K562 (cell line): Measurements from ENCODE around the gene TGM3. TPM values are rescaled to one million over a fixed set of nuclear protein-coding genes. Genes with fewer than 3 reads are reported as not detected.

ENCODE experiments used
- ATF1 ChIP-seq, 2 experiments: fragments of 450-650 bp in 1 of 2; IDR thresholded peaks; 2 replicates each; pipeline ENCODE4 v1.6.1; 2016; ENCODE audit warnings: missing compliant biosample characterization in 1 of 2, missing genetic modification characterization in 1 of 2
- BACH1 ChIP-seq: fragments of 200-800 bp; sonication (Bioruptor generic); IDR thresholded peaks from 2 replicates; pipeline ENCODE4 v1.6.1; 2016; ENCODE audit warnings: missing genetic modification characterization, missing compliant biosample characterization
- KDM1A ChIP-seq, 2 experiments: fragments of 450-650 bp; IDR thresholded peaks; 2 replicates each; pipeline ENCODE4 v1.6.1; 2016; ENCODE audit warnings: mild to moderate bottlenecking in 2 of 2
- PATZ1 ChIP-seq: fragments of 250-450 bp; sonication (Bioruptor Pico); IDR thresholded peaks from 2 replicates; pipeline ENCODE4 v1.5.0; 2020; ENCODE audit warnings: mild to moderate bottlenecking, borderline replicate concordance
- RAD21 ChIP-seq, 2 experiments: fragments of 250-450 bp in 1 of 2; fragments of 450-650 bp in 1 of 2; sonication (Bioruptor Pico) in 1 of 2; formaldehyde crosslinking in 1 of 2; IDR thresholded peaks in 1 of 2; conservative IDR thresholded peaks in 1 of 2; 2 replicates each; pipeline versions ENCODE4 v1.4.0 to v1.8.0; 2020 to 2022; ENCODE audit warnings: mild to moderate bottlenecking in 2 of 2, moderate library complexity in 1 of 2
- SAFB2 ChIP-seq: fragments of 200-400 bp; formaldehyde crosslinking; IDR thresholded peaks from 2 replicates; pipeline ENCODE4 v1.6.1; 2018; ENCODE audit warnings: borderline replicate concordance, low read length, low read depth, moderate library complexity; ENCODE audit not compliant: severe bottlenecking
- ZNF184 ChIP-seq: sonication (generic); formaldehyde crosslinking; IDR thresholded peaks from 2 replicates; pipeline ENCODE4 v1.5.0; 2020; ENCODE audit warnings: missing genetic modification reagents
- ZNF785 ChIP-seq: fragments of 250-450 bp; sonication (Bioruptor Pico); IDR thresholded peaks from 2 replicates; pipeline ENCODE4 v1.4.0; 2020; ENCODE audit warnings: mild to moderate bottlenecking
- polyA plus RNA-seq, 8 experiments: library from polyadenylated mRNA; depleted of rRNA in 4 of 8; stranded (reverse) in 5 of 8; unstranded in 3 of 8; fragments of >200 nt; fragmentation: Nextera tagmentation in 2 of 8; fragmentation: Illumina TruSeq in 1 of 8; extraction: Ambion mirVana in 2 of 8; extraction: Trizol in 1 of 8; gene quantifications; 2 replicates each; pipeline versions ENCODE4 v1.2.1 to v1.2.3, GENCODE V29; 2011 to 2014; ENCODE audit warnings: inconsistent platforms in 1 of 8, missing spikeins in 1 of 8
- total RNA-seq, 7 experiments: library from RNA; depleted of rRNA in 6 of 7; stranded (reverse); fragments of >200 nt in 6 of 7; fragmentation: Illumina TruSeq in 2 of 7; extraction: Trizol in 2 of 7; gene quantifications; 2 replicates each; pipeline versions ENCODE4 v1.2.1 to v1.2.3, GENCODE V29; 2011 to 2021; ENCODE audit warnings: low replicate concordance in 1 of 7
- TF ChIP-seq, protein P1 (sequence below): fragments of 450-650 bp; formaldehyde crosslinking; conservative IDR thresholded peaks from 2 replicates; pipeline ENCODE4 v1.4.0; 2022; ENCODE audit warnings: mild to moderate bottlenecking, missing genetic modification characterization

Gene TGM3
- total and polyA plus RNA-seq, 9 of the 15 experiments (the other 6 are each of a cell fraction or from before 2014, with no cell fraction given) = not detected

- TF ChIP-seq RAD21 (CRISPR knock-in tag; conservative IDR thresholded peaks at IDR 0.05 in 1 of 2, IDR thresholded peaks at IDR 0.05 in 1 of 2) (no peak), ZNF785 (no peak), BACH1 (tag) (no peak), ZNF184 (no peak), SAFB2 (no peak), PATZ1 (no peak), ATF1 (CRISPR knock-in tag; IDR thresholded peaks at IDR 0.05) (no peak), ATF1 (tag; IDR thresholded peaks at IDR 0.05) (no peak), KDM1A (IDR thresholded peaks at IDR 0.05) (no peak)
- TF ChIP-seq, protein P1, sequence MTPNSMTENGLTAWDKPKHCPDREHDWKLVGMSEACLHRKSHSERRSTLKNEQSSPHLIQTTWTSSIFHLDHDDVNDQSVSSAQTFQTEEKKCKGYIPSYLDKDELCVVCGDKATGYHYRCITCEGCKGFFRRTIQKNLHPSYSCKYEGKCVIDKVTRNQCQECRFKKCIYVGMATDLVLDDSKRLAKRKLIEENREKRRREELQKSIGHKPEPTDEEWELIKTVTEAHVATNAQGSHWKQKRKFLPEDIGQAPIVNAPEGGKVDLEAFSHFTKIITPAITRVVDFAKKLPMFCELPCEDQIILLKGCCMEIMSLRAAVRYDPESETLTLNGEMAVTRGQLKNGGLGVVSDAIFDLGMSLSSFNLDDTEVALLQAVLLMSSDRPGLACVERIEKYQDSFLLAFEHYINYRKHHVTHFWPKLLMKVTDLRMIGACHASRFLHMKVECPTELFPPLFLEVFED (CRISPR knock-in tag) = no peak
These were observed 34.4 kb downstream of the TGM3 start (continued) for GRCh38 chr20:2330090-2330695.
